ENCODE measurements around the gene AMZ1.

Gene AMZ1

GRCh38 chr7:2646680-2647571 lies 41.1 kb upstream of the AMZ1 start:
- DNase-seq (ENCODE audit: low spot score), result no peak
- in situ Hi-C loops (cut with MboI; ENCODE audit: low pct_unique_long_range_greater_than_20kb, low sequenced_read_pairs, unreplicated experiment), result no loop called here
- TF ChIP-seq, protein P1, sequence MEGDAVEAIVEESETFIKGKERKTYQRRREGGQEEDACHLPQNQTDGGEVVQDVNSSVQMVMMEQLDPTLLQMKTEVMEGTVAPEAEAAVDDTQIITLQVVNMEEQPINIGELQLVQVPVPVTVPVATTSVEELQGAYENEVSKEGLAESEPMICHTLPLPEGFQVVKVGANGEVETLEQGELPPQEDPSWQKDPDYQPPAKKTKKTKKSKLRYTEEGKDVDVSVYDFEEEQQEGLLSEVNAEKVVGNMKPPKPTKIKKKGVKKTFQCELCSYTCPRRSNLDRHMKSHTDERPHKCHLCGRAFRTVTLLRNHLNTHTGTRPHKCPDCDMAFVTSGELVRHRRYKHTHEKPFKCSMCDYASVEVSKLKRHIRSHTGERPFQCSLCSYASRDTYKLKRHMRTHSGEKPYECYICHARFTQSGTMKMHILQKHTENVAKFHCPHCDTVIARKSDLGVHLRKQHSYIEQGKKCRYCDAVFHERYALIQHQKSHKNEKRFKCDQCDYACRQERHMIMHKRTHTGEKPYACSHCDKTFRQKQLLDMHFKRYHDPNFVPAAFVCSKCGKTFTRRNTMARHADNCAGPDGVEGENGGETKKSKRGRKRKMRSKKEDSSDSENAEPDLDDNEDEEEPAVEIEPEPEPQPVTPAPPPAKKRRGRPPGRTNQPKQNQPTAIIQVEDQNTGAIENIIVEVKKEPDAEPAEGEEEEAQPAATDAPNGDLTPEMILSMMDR (IDR thresholded peaks at IDR 0.05; ENCODE audit: extremely low read depth, insufficient read depth, missing control alignments), result no peak

DNA sequence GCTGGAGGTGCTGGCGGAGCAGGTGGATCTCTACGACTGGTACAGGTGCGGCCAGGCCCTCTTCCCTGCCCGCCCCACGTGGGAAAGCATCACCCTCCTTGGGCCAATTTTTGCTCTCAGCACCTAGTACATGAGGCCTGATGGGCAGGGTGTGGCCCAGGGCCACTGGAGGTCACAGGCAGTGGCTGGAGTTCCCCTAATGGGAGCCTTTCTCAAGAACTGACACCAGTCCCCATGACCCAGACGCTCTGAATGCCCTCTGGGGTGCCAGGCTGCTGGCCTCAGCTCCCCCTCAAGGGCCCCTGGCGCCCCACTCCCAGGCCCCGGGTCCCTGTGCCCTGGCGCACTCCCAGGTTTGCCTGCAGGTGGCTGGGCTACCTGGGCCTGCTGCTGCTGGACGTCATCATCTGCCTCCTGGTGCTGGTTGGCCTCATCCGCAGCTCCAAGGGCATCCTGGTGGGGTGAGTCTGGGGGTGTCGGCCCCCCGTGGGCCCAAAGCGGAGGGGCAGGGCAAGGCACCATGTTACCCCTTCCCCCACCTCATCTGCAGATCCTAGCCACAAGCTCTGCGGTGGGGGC lies 40.3 kb upstream of the AMZ1 start:
- no peak for DNase-seq (ENCODE audit: low spot score)
- TF ChIP-seq, protein P1 (IDR thresholded peaks at IDR 0.05; ENCODE audit: extremely low read depth, insufficient read depth, missing control alignments), result no peak
- in situ Hi-C loops (cut with MboI; ENCODE audit: low pct_unique_long_range_greater_than_20kb, low sequenced_read_pairs, unreplicated experiment), result no loop called here

GRCh38 chr7:2649139-2649838 lies 38.7 kb upstream of the AMZ1 start:
- no peak for DNase-seq (ENCODE audit: low spot score)
- in situ Hi-C loops (cut with MboI; ENCODE audit: low pct_unique_long_range_greater_than_20kb, low sequenced_read_pairs, unreplicated experiment), result no loop called here
- TF ChIP-seq, protein P1 (IDR thresholded peaks at IDR 0.05; ENCODE audit: extremely low read depth, insufficient read depth, missing control alignments), result no peak

GRCh38 chr7:2649991-2650390 lies 38.0 kb upstream of the AMZ1 start:
- TF ChIP-seq, protein P1 (IDR thresholded peaks at IDR 0.05; ENCODE audit: extremely low read depth, insufficient read depth, missing control alignments), result no peak
- in situ Hi-C loops (cut with MboI; ENCODE audit: low pct_unique_long_range_greater_than_20kb, low sequenced_read_pairs, unreplicated experiment), result no loop called here
- DNase-seq (ENCODE audit: low spot score), result no peak

GRCh38 chr7:2650451-2650850 lies 37.6 kb upstream of the AMZ1 start:
- no peak for DNase-seq (ENCODE audit: low spot score)
- TF ChIP-seq, protein P1 (IDR thresholded peaks at IDR 0.05; ENCODE audit: extremely low read depth, insufficient read depth, missing control alignments), result no peak
- in situ Hi-C loops (cut with MboI; ENCODE audit: low pct_unique_long_range_greater_than_20kb, low sequenced_read_pairs, unreplicated experiment), result no loop called here

GRCh38 chr7:2651336-2651735 lies 36.7 kb upstream of the AMZ1 start:
- TF ChIP-seq, protein P1 (IDR thresholded peaks at IDR 0.05; ENCODE audit: extremely low read depth, insufficient read depth, missing control alignments), result peak; percentile 32
- in situ Hi-C loops (cut with MboI; ENCODE audit: low pct_unique_long_range_greater_than_20kb, low sequenced_read_pairs, unreplicated experiment), result no loop called here
- DNase-seq (ENCODE audit: low spot score), result no peak
